Naive thymus-derived CD8-positive, alpha-beta T cell (primary cell): ENCODE measurements around the gene PTPRF. TPM values are rescaled to one million over a fixed set of nuclear protein-coding genes. Genes with fewer than 3 reads are reported as not detected.

ENCODE experiments used
- ATAC-seq, 2 donors: fragments of 150-1000 bp; cut with Tn5 transposase in 1 of 2; sonication (Bioruptor Pico), chemical (Tn5 transposase) in 1 of 2; 1 replicate in 1 of 2; 2 replicates in 1 of 2; pipeline ENCODE4 v1.10.0; 2021; ENCODE audit warnings: mild to moderate bottlenecking in 2 of 2, moderate library complexity in 2 of 2
- POLR2A ChIA-PET: fragments of 350-600 bp; sonication (Branson Sonifier 250); formaldehyde crosslinking; loops from one replicate; lab custom pipeline; 2021; ENCODE audit warnings: antibody characterized with exemption; lab: Charles Lee
- DNase-seq, 10 donors: peaks; one replicate each; pipeline versions ENCODE4 v3.0.0 to v3.0.0-alpha.2; 2020 to 2022
- H3K27ac Mint-ChIP-seq, 10 donors: one replicate each; pipeline ENCODE4 v1.8.0; 2020 to 2022; ENCODE audit warnings: mild to moderate bottlenecking in 10 of 10, mixed read lengths in 10 of 10, moderate library complexity in 4 of 10, inconsistent platforms in 1 of 10
- H3K27me3 Mint-ChIP-seq, 5 donors: one replicate each; pipeline ENCODE4 v1.8.0; 2021 to 2022; ENCODE audit warnings: mixed read lengths in 5 of 5
- H3K36me3 Mint-ChIP-seq, 3 donors: one replicate each; pipeline ENCODE4 v1.8.0; 2020 to 2022; ENCODE audit warnings: mixed read lengths in 3 of 3, mild to moderate bottlenecking in 2 of 3, inconsistent platforms in 1 of 3
- H3K4me1 Mint-ChIP-seq, 4 donors: one replicate each; pipeline ENCODE4 v1.8.0; 2021 to 2022; ENCODE audit warnings: mixed read lengths in 4 of 4
- H3K4me3 Mint-ChIP-seq, 10 donors: one replicate each; pipeline ENCODE4 v1.8.0; 2020 to 2022; ENCODE audit warnings: mild to moderate bottlenecking in 10 of 10, mixed read lengths in 10 of 10, moderate library complexity in 6 of 10, inconsistent platforms in 1 of 10
- H3K9me3 Mint-ChIP-seq, 9 donors: one replicate each; pipeline ENCODE4 v1.8.0; 2020 to 2022; ENCODE audit warnings: mixed read lengths in 9 of 9, mild to moderate bottlenecking in 3 of 9, inconsistent platforms in 1 of 9, moderate library complexity in 1 of 9
- polyA plus RNA-seq, 3 donors: library from polyadenylated mRNA; unstranded; fragments of 300-500 nt; fragmentation: Illumina TruSeq; gene quantifications; one replicate each; pipeline ENCODE4 v1.2.3, GENCODE V29; 2021
- total RNA-seq, 8 experiments: library from RNA in 2 of 8; stranded (reverse) in 2 of 8; gene quantifications; one replicate each; pipeline ENCODE4 v1.2.3 and lab custom pipeline; 2021 to 2026

PTPRF gene
- total and polyA plus RNA-seq, 5 experiments from 2014 or later, result 0.08 TPM; not detected in 4

DNA sequence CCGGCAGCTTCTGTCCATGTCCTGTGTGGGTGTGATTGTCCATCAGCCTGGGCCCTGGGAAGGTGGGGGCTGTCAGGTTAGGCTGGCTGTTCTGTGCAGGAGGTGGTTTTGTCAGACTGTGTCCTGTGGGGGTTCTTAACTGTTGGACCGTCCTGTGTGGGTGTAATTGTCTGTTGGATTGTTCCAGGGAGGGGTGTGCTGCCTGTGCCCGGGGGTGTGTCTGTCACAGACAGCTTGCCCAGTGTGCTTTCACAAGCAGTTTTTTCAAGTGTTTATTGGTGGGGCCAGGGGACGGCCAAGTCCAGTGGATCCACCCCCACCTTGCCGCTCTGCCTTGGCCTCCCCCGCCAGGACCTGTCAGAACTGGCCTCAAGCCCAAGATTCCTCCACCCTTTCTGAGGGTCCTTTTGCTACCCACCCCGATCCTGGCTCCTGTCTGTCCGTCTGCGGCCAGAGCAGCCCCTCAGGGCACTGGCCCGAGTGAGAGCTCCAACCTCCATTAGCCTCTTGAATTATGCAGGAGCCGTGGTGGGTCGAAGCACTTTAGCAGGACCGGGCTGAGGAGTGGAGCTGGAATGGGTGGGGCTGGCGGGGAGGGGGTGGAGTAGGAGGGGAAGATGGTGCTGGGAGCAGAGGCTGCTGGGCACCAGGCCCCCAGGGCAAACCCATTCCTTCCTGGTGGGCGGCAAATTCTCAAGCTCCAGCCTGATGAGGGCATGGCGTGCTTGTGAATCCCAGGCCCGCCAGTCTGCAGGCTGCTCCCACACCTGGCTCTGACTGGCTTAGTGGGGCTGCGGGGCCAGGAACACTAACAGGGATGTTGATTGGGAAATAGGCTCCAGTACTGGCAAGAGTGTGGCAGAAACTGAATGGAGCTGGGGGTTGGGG, 47.2 kb downstream of the PTPRF start:
- no peaks in the 10 kb centered on the region for H3K36me3 Mint-ChIP-seq
- no peaks in the 10 kb centered on the region for H3K27me3 Mint-ChIP-seq
- H3K27ac Mint-ChIP-seq, result no peak overlapping the region
- DNase-seq, result no peak
- peaks cover 0 to 4% (median 1%) of the 10 kb centered on the region in 4 donors for H3K4me1 Mint-ChIP-seq
- no peaks in the 10 kb centered on the region for H3K9me3 Mint-ChIP-seq
- ATAC-seq, result no peak
- POLR2A ChIA-PET, result no interaction called here
- no peak overlapping the region for H3K4me3 Mint-ChIP-seq

DNA sequence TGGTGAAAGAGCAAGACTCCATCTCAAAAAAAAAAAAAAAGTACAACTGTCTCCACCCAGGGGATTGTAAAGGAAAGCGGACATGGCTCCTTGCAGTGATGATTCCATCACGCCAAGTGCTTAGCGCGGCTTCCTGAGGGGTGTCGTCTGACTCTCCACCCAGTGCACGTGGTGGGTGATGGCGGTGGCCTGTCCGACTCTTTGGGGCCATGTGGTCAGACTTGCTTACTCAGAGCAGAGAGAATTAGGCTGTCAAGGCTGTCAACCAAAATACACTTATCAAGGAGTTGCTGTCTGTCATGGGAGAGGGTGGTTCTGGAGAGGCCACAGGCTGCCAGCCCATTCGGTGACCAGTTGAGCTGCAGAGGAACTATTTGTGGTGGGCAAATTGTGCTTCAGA, 49.4 kb downstream of the PTPRF start:
- POLR2A ChIA-PET, result no interaction called here
- DNase-seq (no peak), ATAC-seq (no peak)
- Mint-ChIP-seq H3K4me1 (peaks cover 0 to 3% (median under 1%) of the 10 kb centered on the region in 4 donors), H3K27me3 (no peaks in the 10 kb centered on the region), H3K27ac (no peak overlapping the region), H3K9me3 (no peaks in the 10 kb centered on the region), H3K4me3 (no peak overlapping the region), H3K36me3 (no peaks in the 10 kb centered on the region)

DNA sequence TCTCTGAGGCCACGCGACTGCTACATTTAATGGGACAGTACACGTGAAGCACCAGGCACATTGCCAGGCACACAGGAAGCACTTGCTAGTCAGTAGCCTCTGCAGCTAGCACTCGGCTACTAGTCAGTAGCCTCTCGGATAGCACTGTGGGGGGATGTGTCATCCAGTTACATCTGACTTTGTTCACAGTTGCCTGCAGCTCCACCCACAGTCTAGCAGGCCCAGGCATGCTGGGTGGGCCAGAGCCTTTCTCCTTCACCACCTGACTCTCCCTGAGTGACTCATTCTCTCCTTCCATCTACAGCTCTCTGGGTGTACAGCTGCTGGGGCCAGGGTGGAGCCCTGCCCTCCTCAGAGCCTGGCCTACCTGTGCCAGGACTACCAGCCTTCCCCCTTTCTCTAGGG, 51.5 kb downstream of the PTPRF start:
- H3K36me3 Mint-ChIP-seq, result no peaks in the 10 kb centered on the region
- no peaks in the 10 kb centered on the region for H3K27me3 Mint-ChIP-seq
- no peak overlapping the region for H3K4me3 Mint-ChIP-seq
- no peak overlapping the region for H3K27ac Mint-ChIP-seq
- DNase-seq, result no peak
- peaks cover 0 to 5% (median 1%) of the 10 kb centered on the region in 4 donors for H3K4me1 Mint-ChIP-seq
- POLR2A ChIA-PET, result no interaction called here
- no peaks in the 10 kb centered on the region for H3K9me3 Mint-ChIP-seq
- ATAC-seq, result peak in 1 of 2 donors; percentile 53

DNA sequence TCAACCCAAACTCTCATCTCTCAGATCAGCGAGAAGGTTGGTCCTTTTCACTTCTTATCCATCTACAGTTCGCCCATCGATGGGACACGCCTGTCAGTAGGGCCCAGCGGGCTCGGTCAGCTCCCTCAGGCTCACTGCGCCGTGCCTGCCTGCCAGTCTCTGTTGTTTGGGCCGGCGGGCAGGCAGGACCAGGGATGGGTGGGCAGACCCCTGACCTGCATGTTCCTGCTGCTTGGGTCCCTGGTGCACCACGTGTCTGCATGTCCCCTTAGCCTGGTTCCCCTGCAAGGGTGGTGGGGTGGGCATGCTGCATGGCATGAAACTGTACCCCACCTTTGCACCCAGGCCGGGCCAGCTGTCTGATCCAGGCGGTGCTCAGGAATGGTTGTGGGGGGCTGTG, 52.4 kb downstream of the PTPRF start:
- Mint-ChIP-seq H3K4me3 (no peak overlapping the region), H3K27ac (peak overlapping the region in 1 of 10 donors; percentile 38)
- ATAC-seq, result no peak

DNA sequence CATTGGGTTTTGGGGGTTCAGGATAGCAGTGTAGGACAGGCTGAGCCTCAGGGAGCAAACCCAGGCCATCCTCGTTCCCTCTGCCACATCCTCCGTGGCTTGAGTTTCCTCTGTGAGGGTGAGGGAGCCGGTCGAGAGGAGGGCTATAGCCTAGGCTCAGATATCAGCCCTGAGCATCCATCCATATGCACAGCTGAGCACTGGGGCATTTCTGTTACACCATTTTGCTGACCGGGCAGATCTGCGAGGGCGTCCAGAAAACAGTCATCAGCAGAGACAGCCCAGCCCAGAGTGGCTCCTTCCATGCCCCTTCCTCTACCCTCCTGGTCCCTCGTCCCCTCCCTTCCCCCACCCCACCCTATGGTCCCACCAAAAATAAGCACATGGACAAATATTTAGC, 53.5 kb downstream of the PTPRF start:
- no peak overlapping the region for H3K27ac Mint-ChIP-seq
- no peaks in the 10 kb centered on the region for H3K27me3 Mint-ChIP-seq
- no peak for DNase-seq
- POLR2A ChIA-PET, result no interaction called here
- H3K36me3 Mint-ChIP-seq, result no peaks in the 10 kb centered on the region
- no peak overlapping the region for H3K4me3 Mint-ChIP-seq
- no peaks in the 10 kb centered on the region for H3K9me3 Mint-ChIP-seq
- ATAC-seq, result no peak
- H3K4me1 Mint-ChIP-seq, result peaks cover 0 to 5% (median 1%) of the 10 kb centered on the region in 4 donors

More for the DNA sequence above, 52.4 kb downstream of the PTPRF start:
- POLR2A ChIA-PET, result no interaction called here
- Mint-ChIP-seq H3K36me3 (no peaks in the 10 kb centered on the region), H3K27me3 (no peaks in the 10 kb centered on the region), H3K4me1 (peaks cover 0 to 5% (median 1%) of the 10 kb centered on the region in 4 donors), H3K9me3 (no peaks in the 10 kb centered on the region)
- no peak for DNase-seq

DNA sequence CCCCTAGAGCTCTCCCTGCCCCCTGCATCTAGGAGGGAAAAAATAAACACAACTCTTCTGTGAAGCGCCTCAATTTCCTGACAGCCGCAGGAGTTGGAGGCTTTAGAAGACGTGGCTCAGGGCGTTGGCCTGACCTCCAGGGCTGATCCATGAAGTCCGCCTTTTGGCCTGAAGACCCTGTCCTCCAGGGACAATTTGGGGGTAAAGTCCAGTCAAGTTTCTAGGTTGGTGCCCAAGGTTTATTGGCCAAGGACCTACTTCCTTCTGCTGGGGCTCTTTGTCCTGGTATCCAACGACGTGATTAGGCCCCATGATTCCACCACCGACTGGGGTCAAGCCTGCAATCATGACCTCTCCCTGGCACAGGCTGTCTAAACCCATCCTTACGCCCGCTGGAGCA, 54.9 kb downstream of the PTPRF start:
- Mint-ChIP-seq H3K4me1 (peaks cover 0 to 5% (median 1%) of the 10 kb centered on the region in 4 donors), H3K27me3 (no peaks in the 10 kb centered on the region), H3K27ac (no peak overlapping the region), H3K36me3 (no peaks in the 10 kb centered on the region), H3K9me3 (no peaks in the 10 kb centered on the region), H3K4me3 (no peak overlapping the region)
- POLR2A ChIA-PET, result no interaction called here
- DNase-seq (no peak), ATAC-seq (no peak)

DNA sequence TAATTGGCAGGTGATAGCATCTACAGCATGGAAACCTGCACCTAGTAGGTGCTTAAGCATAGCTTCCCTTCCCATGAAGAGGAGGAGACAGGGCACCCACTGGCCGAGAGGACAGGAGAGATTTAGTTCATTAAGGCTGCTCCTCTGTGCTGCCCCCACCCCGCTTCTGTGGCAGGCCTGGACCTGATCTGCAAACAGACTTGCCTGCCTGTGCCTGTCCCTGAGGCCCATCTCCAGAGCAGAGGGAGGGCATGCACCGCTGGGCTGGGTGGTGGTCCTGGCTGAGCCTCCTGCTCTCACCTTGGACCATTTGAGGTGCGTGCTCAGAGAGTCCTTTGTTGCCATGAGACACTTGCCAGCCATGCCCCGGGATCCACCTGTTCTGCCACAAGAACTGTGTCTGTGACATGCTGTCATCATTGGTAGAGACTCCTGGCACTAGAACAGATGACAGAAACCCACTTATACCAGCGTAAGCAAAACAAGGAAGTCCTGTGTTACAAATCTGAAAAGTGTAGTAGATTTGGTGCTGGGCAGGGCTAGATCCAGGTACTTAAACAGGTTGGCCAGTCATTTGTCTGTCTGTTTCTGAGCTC, 55.6 kb downstream of the PTPRF start:
- Mint-ChIP-seq H3K4me1 (peaks cover 0 to 5% (median 1%) of the 10 kb centered on the region in 4 donors), H3K27me3 (no peaks in the 10 kb centered on the region), H3K4me3 (no peak overlapping the region), H3K27ac (peak overlapping the region in 1 of 10 donors; percentile 57), H3K36me3 (no peaks in the 10 kb centered on the region), H3K9me3 (no peaks in the 10 kb centered on the region)
- POLR2A ChIA-PET, result no interaction called here
- DNase-seq (no peak), ATAC-seq (no peak)

DNA sequence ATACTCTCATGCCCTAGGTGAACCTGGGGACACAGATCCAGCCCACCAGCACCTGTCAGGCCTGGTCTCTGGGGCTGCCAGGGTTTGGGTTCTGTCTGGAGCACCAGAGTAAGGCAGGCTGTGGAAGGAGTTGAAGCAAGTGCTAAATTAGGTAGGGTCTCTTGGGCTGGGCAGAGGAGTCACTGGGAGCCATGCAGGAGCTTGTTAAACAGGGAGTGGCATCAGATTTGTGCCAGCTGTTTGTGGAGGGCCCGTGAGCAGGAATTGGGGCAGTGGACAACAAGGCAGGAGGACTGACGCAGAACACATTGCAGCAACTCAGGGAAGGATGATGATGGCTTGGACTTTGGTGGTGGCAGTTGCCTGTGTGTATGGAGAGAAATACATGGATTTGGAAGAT, 56.3 kb downstream of the PTPRF start:
- DNase-seq (no peak), ATAC-seq (no peak)
- no peaks in the 10 kb centered on the region for H3K27me3 Mint-ChIP-seq
- H3K9me3 Mint-ChIP-seq, result no peaks in the 10 kb centered on the region
- no peak overlapping the region for H3K4me3 Mint-ChIP-seq
- peaks cover 0 to 5% (median 1%) of the 10 kb centered on the region in 4 donors for H3K4me1 Mint-ChIP-seq
- POLR2A ChIA-PET, result no interaction called here
- H3K27ac Mint-ChIP-seq, result peak overlapping the region in 1 of 10 donors; percentile 40
- no peaks in the 10 kb centered on the region for H3K36me3 Mint-ChIP-seq

DNA sequence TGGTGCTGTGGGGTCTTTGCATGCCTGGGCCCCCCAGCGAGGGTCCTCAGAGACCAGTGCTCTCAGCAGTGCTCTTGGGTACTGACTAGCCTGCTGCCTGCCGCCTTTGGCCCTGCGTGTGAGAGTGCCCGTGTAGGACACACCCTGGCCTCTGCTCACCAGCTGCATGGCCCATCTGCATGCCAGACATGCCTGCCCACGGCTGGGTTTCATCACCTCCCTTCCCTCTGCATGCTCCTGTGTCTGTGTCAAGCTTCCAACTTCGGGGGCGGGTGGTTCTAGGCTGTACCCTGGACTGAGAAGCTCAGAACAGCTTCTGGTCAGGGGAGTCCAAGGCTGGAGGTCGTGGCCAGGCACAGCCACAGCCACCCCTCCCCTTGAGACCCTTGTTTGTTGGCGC, 56.9 kb downstream of the PTPRF start:
- no peaks in the 10 kb centered on the region for H3K36me3 Mint-ChIP-seq
- no peak overlapping the region for H3K27ac Mint-ChIP-seq
- no peak for DNase-seq
- no peak overlapping the region for H3K4me3 Mint-ChIP-seq
- H3K27me3 Mint-ChIP-seq, result no peaks in the 10 kb centered on the region
- no peak for ATAC-seq
- POLR2A ChIA-PET, result no interaction called here
- no peaks in the 10 kb centered on the region for H3K9me3 Mint-ChIP-seq
- peaks cover 0 to 3% (median 0%) of the 10 kb centered on the region in 4 donors for H3K4me1 Mint-ChIP-seq

DNA sequence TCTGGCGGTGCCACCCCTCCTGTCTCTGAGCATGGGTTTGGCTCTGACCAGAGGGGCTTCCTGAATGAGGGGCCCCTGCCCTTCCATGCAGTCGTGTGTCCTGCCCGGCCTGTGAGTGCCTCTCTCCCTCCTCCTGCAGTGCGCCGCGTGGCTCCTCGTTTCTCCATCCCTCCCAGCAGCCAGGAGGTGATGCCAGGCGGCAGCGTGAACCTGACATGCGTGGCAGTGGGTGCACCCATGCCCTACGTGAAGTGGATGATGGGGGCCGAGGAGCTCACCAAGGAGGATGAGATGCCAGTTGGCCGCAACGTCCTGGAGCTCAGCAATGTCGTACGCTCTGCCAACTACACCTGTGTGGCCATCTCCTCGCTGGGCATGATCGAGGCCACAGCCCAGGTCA, 57.9 kb downstream of the PTPRF start:
- no peaks in the 10 kb centered on the region for H3K36me3 Mint-ChIP-seq
- H3K27me3 Mint-ChIP-seq, result no peaks in the 10 kb centered on the region
- no peak overlapping the region for H3K27ac Mint-ChIP-seq
- ATAC-seq, result no peak
- no peaks in the 10 kb centered on the region for H3K9me3 Mint-ChIP-seq
- H3K4me1 Mint-ChIP-seq, result peaks cover 0 to 3% (median 0%) of the 10 kb centered on the region in 4 donors
- no peak overlapping the region for H3K4me3 Mint-ChIP-seq
- POLR2A ChIA-PET, result no interaction called here
- DNase-seq, result no peak

DNA sequence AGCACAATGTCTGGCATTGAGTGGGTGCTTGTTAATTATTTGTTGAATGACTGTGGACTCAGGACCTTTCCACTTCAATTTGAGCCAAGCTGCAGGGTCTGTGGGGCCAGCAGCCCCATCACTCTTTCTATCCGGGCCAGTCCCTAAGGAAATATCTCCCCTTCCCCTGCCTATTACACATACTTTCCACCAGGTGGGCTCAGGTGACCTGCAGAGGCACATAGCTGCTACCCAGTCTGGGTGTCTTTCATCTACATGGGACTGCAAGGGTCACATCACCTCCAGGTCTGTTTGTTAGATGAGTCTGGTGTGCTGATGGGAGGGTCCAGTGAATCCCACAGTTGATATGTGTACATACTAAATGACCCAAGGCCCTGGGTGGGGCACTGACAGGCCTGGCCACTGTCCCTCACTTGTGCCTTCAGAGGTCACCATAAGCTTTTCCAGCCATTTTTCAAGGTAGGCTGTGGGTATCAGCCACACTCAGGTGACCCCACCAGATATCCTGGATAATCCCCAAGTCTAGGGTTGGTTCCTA, 59.8 kb downstream of the PTPRF start:
- ATAC-seq (no peak), DNase-seq (no peak)
- H3K27me3 Mint-ChIP-seq, result no peaks in the 10 kb centered on the region
- H3K9me3 Mint-ChIP-seq, result no peaks in the 10 kb centered on the region
- peaks cover 0 to 3% (median 0%) of the 10 kb centered on the region in 4 donors for H3K4me1 Mint-ChIP-seq
- POLR2A ChIA-PET, result no interaction called here
- H3K36me3 Mint-ChIP-seq, result no peaks in the 10 kb centered on the region
- H3K27ac Mint-ChIP-seq, result no peak overlapping the region
- no peak overlapping the region for H3K4me3 Mint-ChIP-seq

DNA sequence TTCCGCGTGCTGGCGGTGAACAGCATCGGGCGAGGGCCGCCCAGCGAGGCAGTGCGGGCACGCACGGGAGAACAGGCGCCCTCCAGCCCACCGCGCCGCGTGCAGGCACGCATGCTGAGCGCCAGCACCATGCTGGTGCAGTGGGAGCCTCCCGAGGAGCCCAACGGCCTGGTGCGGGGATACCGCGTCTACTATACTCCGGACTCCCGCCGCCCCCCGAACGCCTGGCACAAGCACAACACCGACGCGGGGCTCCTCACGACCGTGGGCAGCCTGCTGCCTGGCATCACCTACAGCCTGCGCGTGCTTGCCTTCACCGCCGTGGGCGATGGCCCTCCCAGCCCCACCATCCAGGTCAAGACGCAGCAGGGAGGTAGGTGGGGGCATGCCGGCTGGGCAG, 60.5 kb downstream of the PTPRF start:
- DNase-seq (no peak), ATAC-seq (no peak)
- Mint-ChIP-seq H3K27me3 (no peaks in the 10 kb centered on the region), H3K9me3 (no peaks in the 10 kb centered on the region), H3K4me1 (peaks cover 0 to 3% (median 0%) of the 10 kb centered on the region in 4 donors), H3K27ac (no peak overlapping the region), H3K4me3 (no peak overlapping the region), H3K36me3 (no peaks in the 10 kb centered on the region)
- POLR2A ChIA-PET, result no interaction called here

DNA sequence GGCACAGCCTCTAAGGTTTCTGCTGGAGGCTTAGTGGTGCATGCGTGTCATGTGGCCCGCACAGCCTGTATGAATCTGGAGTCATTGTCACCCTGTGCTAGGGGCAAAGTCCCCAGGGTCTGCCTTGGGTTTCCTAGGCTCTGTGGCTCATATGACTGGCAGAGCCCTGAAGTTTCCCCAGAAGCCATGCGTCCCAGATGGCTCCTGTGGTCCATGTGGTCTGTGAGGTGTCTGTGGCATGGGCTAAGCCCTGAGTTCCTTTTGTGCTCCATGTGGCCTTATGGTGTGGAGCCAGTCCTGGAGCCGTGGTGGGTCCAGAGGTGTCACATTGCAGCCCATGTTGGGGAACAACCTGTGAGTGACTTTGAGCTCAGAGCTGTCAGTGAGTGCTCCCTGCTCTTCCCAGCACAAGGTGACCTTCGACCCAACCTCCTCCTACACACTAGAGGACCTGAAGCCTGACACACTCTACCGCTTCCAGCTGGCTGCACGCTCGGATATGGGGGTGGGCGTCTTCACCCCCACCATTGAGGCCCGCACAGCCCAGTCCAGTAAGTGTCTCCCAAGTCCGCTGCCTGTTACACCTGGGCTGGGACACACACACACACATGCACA, 61.5 kb downstream of the PTPRF start:
- POLR2A ChIA-PET, result no interaction called here
- no peak overlapping the region for H3K4me3 Mint-ChIP-seq
- H3K9me3 Mint-ChIP-seq, result no peaks in the 10 kb centered on the region
- ATAC-seq, result no peak
- H3K4me1 Mint-ChIP-seq, result no peaks in the 10 kb centered on the region
- H3K36me3 Mint-ChIP-seq, result no peaks in the 10 kb centered on the region
- no peak overlapping the region for H3K27ac Mint-ChIP-seq
- DNase-seq, result no peak
- no peaks in the 10 kb centered on the region for H3K27me3 Mint-ChIP-seq
